A549 treated with Hydrocortisone at 1 μM for 4 hours (cell line): Measurements from ENCODE around the gene DMRT2. TPM values are rescaled to one million over a fixed set of nuclear protein-coding genes. Genes with fewer than 3 reads are reported as not detected.

Experiments
- total RNA-seq: library from RNA; stranded (reverse); fragments of 200-300 nt; extraction: Qiagen RNA extraction; gene quantifications from 5 replicates; pipeline ENCODE4 v1.2.3, GENCODE V29; 2022

DMRT2 gene
- total RNA-seq = 0.17 TPM in 1 of 5 replicates, not detected in the others

DNA sequence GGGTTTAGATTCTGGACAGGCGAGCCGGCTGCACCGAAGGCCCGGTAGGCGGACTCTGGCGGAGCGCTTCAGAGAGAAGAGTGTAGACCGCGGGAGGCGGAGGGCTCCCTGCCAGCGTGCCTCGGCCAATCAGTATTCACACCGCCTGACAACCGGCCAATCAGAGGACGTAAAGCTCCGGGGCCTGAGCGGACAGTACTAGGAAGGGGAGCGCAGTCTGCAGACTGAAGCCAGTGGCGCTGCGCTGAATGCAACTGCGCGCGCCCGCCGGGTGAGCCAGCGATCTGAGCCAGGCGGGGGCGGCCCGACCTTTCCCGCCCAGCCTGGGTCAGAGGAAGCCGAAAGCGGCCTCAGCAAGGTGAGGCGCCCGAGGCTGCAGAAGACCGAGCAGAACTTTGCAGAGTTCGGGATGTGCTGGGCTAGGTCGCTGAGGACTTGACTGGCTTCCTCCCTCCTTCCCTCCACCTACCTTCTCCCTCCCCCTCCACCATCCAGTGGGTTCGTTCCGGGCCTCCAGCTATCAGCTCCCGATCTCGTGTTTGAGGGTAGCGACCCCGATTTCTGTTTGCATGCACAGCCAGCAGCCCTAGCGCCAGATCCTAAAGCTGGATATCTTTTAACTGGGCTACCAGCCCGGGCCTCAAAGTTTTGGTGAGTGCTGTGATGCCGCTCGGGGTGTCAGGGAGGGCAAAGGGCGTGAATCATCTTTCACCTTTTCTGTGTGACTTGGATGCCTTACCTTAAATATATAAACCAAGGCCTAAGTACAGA is at the start of gene DMRT2:
Gene DMRT2, plus strand, starts transcription at position 233 of the 771 bp plus-strand sequence. CDS start 1,257 bp downstream, outside the sequence.

Other genes with a start within 250 kb of the DMRT2 start
- gene DMRT1, start 208.7 kb upstream of the DMRT2 start, total RNA-seq = 0.03 TPM in 1 of 5 replicates, not detected in the others
- not detected in 5 replicates for gene DMRT3, start 73.7 kb upstream of the DMRT2 start, total RNA-seq